PC-3 (cell line): ENCODE measurements around the gene CTXN1.

Source experiments
- CTCF ChIP-seq: fragments of 300-600 bp; sonication (generic); conservative IDR thresholded peaks from 2 replicates; pipeline ENCODE4 v1.5.1; 2017; ENCODE audit warnings: antibody characterized with exemption, low read depth, mild to moderate bottlenecking, low read length
- EZH2 ChIP-seq: fragments of 300-600 bp; sonication (generic); IDR thresholded peaks from one replicate; pipeline ENCODE4 v1.6.1; 2017; ENCODE audit warnings: antibody characterized with exemption, mild to moderate bottlenecking, low read length; ENCODE audit not compliant: unreplicated experiment
- EZH2phosphoT487 ChIP-seq: fragments of 300-600 bp; sonication (generic); IDR thresholded peaks from 2 replicates; pipeline ENCODE4 v1.6.1; 2018; ENCODE audit warnings: mild to moderate bottlenecking, antibody characterized with exemption, low read length, borderline replicate concordance

GRCh38 chr19:7923295-7924191, 2.4 kb downstream of the CTXN1 start:
- no peak for TF ChIP-seq CTCF
- no peak for TF ChIP-seq EZH2phosphoT487
- no peak for TF ChIP-seq EZH2
